Erythroblast (primary cell): Measurements from ENCODE around the gene P2RX3.

ENCODE experiments used
- GATA1 ChIP-seq: IDR thresholded peaks from 2 replicates; pipeline ENCODE4 v1.6.1; 2011; ENCODE audit warnings: low read depth, mild to moderate bottlenecking, control low read depth, low read length, moderate library complexity
- POLR2A ChIP-seq: IDR thresholded peaks from 2 replicates; pipeline ENCODE4 v1.6.1; 2011; ENCODE audit warnings: mild to moderate bottlenecking, low read length

DNA sequence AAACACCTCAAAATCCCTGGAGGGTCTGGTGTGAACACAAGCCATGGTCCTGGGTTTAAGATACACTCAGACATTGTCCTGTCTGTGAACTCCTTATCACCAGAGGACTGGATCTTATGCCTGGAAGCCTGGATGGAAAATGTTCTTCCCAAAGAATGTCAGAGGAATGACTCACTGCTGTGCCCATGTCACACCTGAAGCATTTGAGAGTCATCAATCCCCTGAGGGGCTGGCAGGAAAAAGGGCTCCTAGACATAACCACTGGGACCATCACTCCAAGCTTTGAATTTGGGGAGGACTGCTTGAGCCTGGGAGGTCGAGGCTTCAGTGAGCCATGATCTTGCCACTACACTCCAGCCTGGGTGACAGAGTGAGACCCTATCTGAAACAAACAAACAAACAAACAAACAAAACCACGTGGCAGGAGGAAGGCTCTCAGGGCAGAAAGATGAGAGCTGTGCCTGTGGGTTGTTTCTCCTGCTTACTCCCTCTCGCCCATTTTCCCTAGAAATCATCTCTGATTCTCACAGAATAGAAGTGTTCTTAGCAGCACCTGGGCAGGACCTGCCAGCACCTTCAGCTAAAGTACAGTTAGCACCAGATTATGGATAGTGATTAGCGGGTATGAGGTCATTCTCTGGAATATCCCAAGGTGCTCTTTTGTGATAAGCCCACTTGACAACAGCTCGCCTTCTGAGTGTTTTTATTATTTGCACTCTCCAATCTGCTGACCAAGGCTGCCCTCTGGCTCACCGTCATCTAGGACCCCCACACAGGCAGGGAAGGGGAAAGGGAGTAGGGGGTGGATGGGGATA, 64.2 kb downstream of the P2RX3 start:
- TF ChIP-seq POLR2A (peak; percentile 53), GATA1 (no peak)
